IMR-90 (cell line): ENCODE results near the gene ZMYND10. TPM values are rescaled to one million over a fixed set of nuclear protein-coding genes. Genes with fewer than 3 reads are reported as not detected.
A peak's percentile ranks its signal among the peaks of the same experiment; 100 is the strongest.

Source experiments
- ATAC-seq: fragments of 200-7000 bp; cut with Tn5 transposase; 2 replicates; pipeline ENCODE4 v1.9.1; 2020; ENCODE audit warnings: low read depth, mild to moderate bottlenecking, moderate library complexity
- BruUV-seq: library from RNA; stranded (reverse); fragments of 400-500 nt; replicated peaks from 2 replicates; lab custom pipeline; 2021; lab: Mats Ljungman, UMichigan
- CTCF ChIA-PET: fragments of 300-600 bp; formaldehyde crosslinking; extraction: SDS; loops from one replicate; lab custom pipeline; 2021; ENCODE audit warnings: antibody characterized with exemption; lab: Yijun Ruan, JAX
- POLR2A ChIA-PET: fragments of 300-600 bp; sonication (Branson Sonifier 250); formaldehyde crosslinking; loops from one replicate; lab custom pipeline; 2022; ENCODE audit warnings: antibody characterized with exemption; ENCODE audit not compliant: unreplicated experiment; lab: Charles Lee
- DNase-seq: peaks from one replicate; pipeline ENCODE4 v3.0.0; 2013
- H2AFZ ChIP-seq: replicated peaks from 2 replicates; pipeline ENCODE3; 2013; ENCODE audit warnings: low read length, mild to moderate bottlenecking; ENCODE audit not compliant: poor library complexity
- H2AK5ac ChIP-seq: 2 replicates; pipeline ENCODE4 v1.6.1; 2013; ENCODE audit warnings: low read depth, low read length, inconsistent platforms
- H2AK9ac ChIP-seq: replicated peaks from 2 replicates; pipeline ENCODE3; 2013; ENCODE audit warnings: mild to moderate bottlenecking, low read depth, low read length, moderate library complexity; ENCODE audit not compliant: poor library complexity
- H2BK120ac ChIP-seq: 2 replicates; pipeline ENCODE4 v1.6.1; 2013; ENCODE audit warnings: low read depth, low read length, inconsistent platforms
- H2BK15ac ChIP-seq: 3 replicates; pipeline ENCODE4 v1.6.1; 2013; ENCODE audit warnings: low read depth, low read length, inconsistent platforms
- H2BK20ac ChIP-seq: 2 replicates; pipeline ENCODE4 v1.6.1; 2013; ENCODE audit warnings: low read depth, mild to moderate bottlenecking, inconsistent platforms, low read length, moderate library complexity
- H2BK5ac ChIP-seq: 2 replicates; pipeline ENCODE4 v1.6.1; 2013; ENCODE audit warnings: mild to moderate bottlenecking, low read depth, low read length, inconsistent platforms; ENCODE audit not compliant: poor library complexity, severe bottlenecking
- H3K14ac ChIP-seq: replicated peaks from 2 replicates; pipeline ENCODE4 v1.6.1; 2013; ENCODE audit warnings: low read depth, low read length, inconsistent platforms
- H3K18ac ChIP-seq: 2 replicates; pipeline ENCODE4 v1.6.1; 2013; ENCODE audit warnings: low read depth, low read length, control low read depth
- H3K23ac ChIP-seq: 2 replicates; pipeline ENCODE4 v1.6.1; 2013; ENCODE audit warnings: low read depth, low read length, inconsistent platforms
- H3K27ac ChIP-seq: 2 replicates; pipeline ENCODE4 v1.5.1; 2013; ENCODE audit warnings: mild to moderate bottlenecking, control low read depth, low read length; ENCODE audit not compliant: insufficient read depth
- H3K27me3 ChIP-seq: 2 replicates; pipeline ENCODE4 v1.6.1; 2013; ENCODE audit warnings: low read length; ENCODE audit not compliant: control insufficient read depth, insufficient read depth
- H3K36me3 ChIP-seq: 2 replicates; pipeline ENCODE4 v1.6.1; 2013; ENCODE audit warnings: low read length, mixed read lengths; ENCODE audit not compliant: control insufficient read depth, insufficient read depth
- H3K4ac ChIP-seq: 2 replicates; pipeline ENCODE4 v1.6.1; 2013; ENCODE audit warnings: low read depth, low read length, inconsistent platforms
- H3K4me1 ChIP-seq: 2 replicates; pipeline ENCODE4 v1.6.1; 2013; ENCODE audit warnings: low read length, mixed read lengths; ENCODE audit not compliant: control insufficient read depth, insufficient read depth
- H3K4me2 ChIP-seq: 2 replicates; pipeline ENCODE4 v1.6.1; 2013; ENCODE audit warnings: low read depth, mild to moderate bottlenecking, control low read depth, low read length, moderate library complexity
- H3K4me3 ChIP-seq: 2 replicates; pipeline ENCODE4 v1.5.1; 2013; ENCODE audit warnings: low read depth, mild to moderate bottlenecking, control low read depth, low read length, moderate library complexity; ENCODE audit not compliant: insufficient read depth
- H3K56ac ChIP-seq: 2 replicates; pipeline ENCODE4 v1.6.1; 2013; ENCODE audit warnings: low read length, inconsistent platforms; ENCODE audit not compliant: insufficient read depth; ENCODE audit errors: extremely low read depth
- H3K79me1 ChIP-seq, 2 experiments: 2 replicates each; pipeline ENCODE4 v1.6.1; 2013; ENCODE audit warnings: low read length in 2 of 2, inconsistent platforms in 1 of 2, low read depth in 1 of 2
- H3K9ac ChIP-seq: 2 replicates; pipeline ENCODE4 v1.6.1; 2013; ENCODE audit warnings: low read depth, low read length, control low read depth
- H3K9me1 ChIP-seq: 2 replicates; pipeline ENCODE4 v1.6.1; 2013; ENCODE audit warnings: low read length, inconsistent platforms; ENCODE audit not compliant: insufficient read depth
- H3K9me3 ChIP-seq: 2 replicates; pipeline ENCODE4 v1.6.1; 2013; ENCODE audit warnings: low read length; ENCODE audit not compliant: control insufficient read depth, insufficient read depth
- H4K20me1 ChIP-seq: 2 replicates; pipeline ENCODE4 v1.6.1; 2013; ENCODE audit warnings: low read length, inconsistent platforms; ENCODE audit not compliant: insufficient read depth
- H4K5ac ChIP-seq: 2 replicates; pipeline ENCODE4 v1.6.1; 2013; ENCODE audit warnings: mild to moderate bottlenecking, low read depth, low read length, control low read depth
- H4K8ac ChIP-seq, 2 experiments: 2 replicates each; pipeline ENCODE4 v1.6.1; 2013; ENCODE audit warnings: low read depth in 2 of 2, low read length in 2 of 2, control low read depth in 1 of 2, inconsistent platforms in 1 of 2
- H4K91ac ChIP-seq: 2 replicates; pipeline ENCODE4 v1.6.1; 2013; ENCODE audit warnings: low read depth, low read length, inconsistent platforms; ENCODE audit not compliant: insufficient read depth
- CTCF ChIP-seq: conservative IDR thresholded peaks from 2 replicates; pipeline ENCODE4 v1.5.1; 2012; ENCODE audit warnings: mild to moderate bottlenecking, low read depth, low read length, improper control_type of control experiment
- FOS ChIP-seq: fragments of 150-350 bp; IDR thresholded peaks from 2 replicates; pipeline ENCODE4 v1.6.1; 2016; ENCODE audit warnings: low read depth, low read length
- MAFK ChIP-seq: IDR thresholded peaks from 2 replicates; pipeline ENCODE4 v1.6.1; 2012; ENCODE audit warnings: low read depth, low read length, improper control_type of control experiment
- MAZ ChIP-seq: IDR thresholded peaks from 2 replicates; pipeline ENCODE4 v1.6.1; 2012; ENCODE audit warnings: low read depth, mild to moderate bottlenecking, low read length, improper control_type of control experiment, moderate library complexity, borderline replicate concordance
- MXI1 ChIP-seq: IDR thresholded peaks from 2 replicates; pipeline ENCODE4 v1.6.1; 2012; ENCODE audit warnings: low read depth, mild to moderate bottlenecking, low read length, moderate library complexity, borderline replicate concordance
- POLR2A ChIP-seq: IDR thresholded peaks from 2 replicates; pipeline ENCODE4 v1.6.1; 2012; ENCODE audit warnings: mild to moderate bottlenecking, low read depth, low read length
- RCOR1 ChIP-seq: IDR thresholded peaks from 2 replicates; pipeline ENCODE4 v1.6.1; 2012; ENCODE audit warnings: mild to moderate bottlenecking, low read length, improper control_type of control experiment; ENCODE audit not compliant: insufficient replicate concordance
- RFX5 ChIP-seq: IDR thresholded peaks from 2 replicates; pipeline ENCODE4 v1.8.0; 2012; ENCODE audit warnings: low read depth, mild to moderate bottlenecking, low read length, moderate library complexity
- USF2 ChIP-seq: fragments of 150-350 bp; IDR thresholded peaks from 2 replicates; pipeline ENCODE4 v1.6.1; 2017; ENCODE audit warnings: mild to moderate bottlenecking, antibody characterized with exemption, low read length, low read depth
- WGBS, 2 experiments: methylation state at CpG; one replicate each; pipeline versions ENCODE4 v1.1.5 to v1.1.7; 2013; ENCODE audit warnings: missing lambda C conversion rate in 2 of 2; ENCODE audit not compliant: insufficient read length in 1 of 2; ENCODE audit errors: extremely low coverage in 2 of 2; 5-methylcytosine and 5-hydroxymethylcytosine counted together
- dilution Hi-C: fragments of 300-500 bp; cut with HindIII; formaldehyde crosslinking; loops from one replicate; pipeline ENCODE4 v1.14.3; 2018; ENCODE audit warnings: low sequenced_read_pairs; ENCODE audit not compliant: unreplicated experiment
- in situ Hi-C: fragments of 300-500 bp; cut with MboI; formaldehyde crosslinking; loops from 3 replicates; pipeline ENCODE4 v1.14.3; 2019; ENCODE audit warnings: low sequenced_read_pairs, inconsistent platforms, mixed read lengths
- intact Hi-C: fragments of 100-400 bp; cut with micrococcal nuclease; formaldehyde crosslinking; loops from 2 replicates; pipeline ENCODE4 v1.10.0; 2022
- polyA plus RNA-seq, 3 experiments: library from polyadenylated mRNA; depleted of rRNA; stranded (reverse); fragments of >200 nt; gene quantifications; 2 replicates each; pipeline ENCODE4 v1.2.3, GENCODE V29; 2012; ENCODE audit warnings: low replicate concordance in 1 of 3
- total RNA-seq: library from RNA; depleted of rRNA; stranded (reverse); fragments of >200 nt; gene quantifications from 2 replicates; pipeline ENCODE4 v1.2.3, GENCODE V29; 2012

Gene ZMYND10
- total and polyA plus RNA-seq, 2 of the 4 experiments (the other 2 are of a cell fraction), result 1.1 to 1.4 TPM

DNA sequence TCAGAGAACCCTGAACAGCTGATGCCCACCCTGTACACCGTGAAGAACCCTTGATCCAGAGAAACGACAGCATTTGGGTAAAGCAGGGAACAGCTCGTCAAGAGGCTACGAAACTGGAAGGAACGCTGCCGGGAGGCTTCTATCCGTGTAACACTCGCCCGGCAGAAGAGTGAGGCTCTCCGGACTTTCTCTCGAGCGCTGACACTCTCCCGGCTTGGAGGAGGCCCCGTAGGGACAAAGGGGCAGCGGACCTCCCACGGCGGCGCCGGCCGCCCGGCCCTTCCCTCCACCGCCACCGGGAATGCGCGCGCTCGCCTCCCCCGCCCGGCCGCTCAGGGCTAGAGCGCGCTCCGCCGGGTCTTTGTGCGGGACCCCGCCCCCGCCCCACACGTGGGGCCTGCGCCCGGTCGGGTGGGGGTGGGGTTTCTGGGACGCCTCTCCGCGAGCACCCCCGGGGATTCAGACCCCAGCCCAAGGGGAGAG is 24.6 kb downstream of the ZMYND10 start:
- ChIA-PET CTCF (no interaction called here), POLR2A (interaction anchor here (0.6 kb wide), 1 partner anchor 26 kb away, joined by 10 read pairs; no protein-coding TSS in a partner anchor)
- ATAC-seq (peak; percentile 75), DNase-seq (peak; percentile 55)
- H3K4me3 ChIP-seq, result peak overlapping the region; percentile 58
- peak overlapping the region; percentile 54; the same call in 1 of the 2 replicates for H2BK120ac ChIP-seq
- peak overlapping the region; percentile 96 for H3K4me2 ChIP-seq
- H4K5ac ChIP-seq, result peak overlapping the region; percentile 17
- peaks cover 26 to 56% of the 10 kb centered on the region in 2 experiments for H3K79me1 ChIP-seq
- H2BK5ac ChIP-seq, result peak overlapping the region; percentile 98
- H3K36me3 ChIP-seq, result peaks cover 38% of the 10 kb centered on the region
- no peaks in the 10 kb centered on the region for H3K27me3 ChIP-seq
- peak overlapping the region; percentile 90 for H3K56ac ChIP-seq
- peak overlapping the region; percentile 82 for H2AK5ac ChIP-seq
- BruUV-seq, result no TSS peak
- H3K18ac ChIP-seq, result peak overlapping the region; percentile 31; the same call in 1 of the 2 replicates
- WGBS, 2 experiments, result 0% methylated on average over 14 of the region's 45 CpGs; no CpG with 5 or more reads in 1 of the 2 experiments
- H2AFZ ChIP-seq, result peak overlapping the region; percentile 95
- H2AK9ac ChIP-seq, result peak overlapping the region; percentile 91
- H2BK15ac ChIP-seq, result no peak overlapping the region; the same call in 2 of the 3 replicates
- intact Hi-C loops, result loop anchor here (5.0 kb wide), 1 partner anchor 59 kb away; no protein-coding TSS in a partner anchor
- dilution Hi-C loops, result no loop called here
- H4K8ac ChIP-seq, result peak overlapping the region; percentile 20 to 74
- no peaks in the 10 kb centered on the region for H3K9me3 ChIP-seq
- peak overlapping the region; percentile 87 for H3K9ac ChIP-seq
- H2BK20ac ChIP-seq, result no peak overlapping the region
- peak overlapping the region; percentile 87 for H3K4ac ChIP-seq
- H3K23ac ChIP-seq, result peak overlapping the region; percentile 93
- H4K20me1 ChIP-seq, result peaks cover 14% of the 10 kb centered on the region; the same call in 1 of the 2 replicates
- H4K91ac ChIP-seq, result peak overlapping the region; percentile 79
- peak overlapping the region; percentile 98 for H3K27ac ChIP-seq
- peaks cover 25% of the 10 kb centered on the region for H3K4me1 ChIP-seq
- H3K9me1 ChIP-seq, result peaks cover 18% of the 10 kb centered on the region
- in situ Hi-C loops, result no loop called here
- no peak for TF ChIP-seq CTCF
- no peak for TF ChIP-seq RFX5
- TF ChIP-seq RCOR1, result no peak
- peak; percentile 82; the same call in 1 of the 2 replicates for TF ChIP-seq MAZ
- TF ChIP-seq POLR2A, result no peak
- no peak for TF ChIP-seq MAFK
- TF ChIP-seq USF2, result peak; percentile 83
- TF ChIP-seq MXI1, result peak; percentile 91
- TF ChIP-seq FOS, result no peak
- H3K14ac ChIP-seq, result peak overlapping the region; percentile 88
